Colonic mucosa (tissue), 4 donors: Measurements from ENCODE around the gene RCBTB2. TPM values are rescaled to one million over a fixed set of nuclear protein-coding genes. Genes with fewer than 3 reads are reported as not detected.

Experiments
- DNase-seq: peaks from one replicate; pipeline ENCODE4 v3.0.0-alpha.2; 2020
- H3K27ac ChIP-seq: fragments of 200-600 bp; one replicate; pipeline ENCODE4 v1.8.0; 2021
- H3K27me3 ChIP-seq: fragments of 200-600 bp; one replicate; pipeline ENCODE4 v1.8.0; 2021
- H3K36me3 ChIP-seq: fragments of 200-600 bp; one replicate; pipeline ENCODE4 v1.8.0; 2021
- H3K4me1 ChIP-seq: fragments of 200-600 bp; one replicate; pipeline ENCODE4 v1.8.0; 2021; ENCODE audit warnings: mild to moderate bottlenecking
- H3K4me3 ChIP-seq: fragments of 200-600 bp; one replicate; pipeline ENCODE4 v1.8.0; 2021
- H3K9ac ChIP-seq, 2 donors: one replicate each; pipeline ENCODE4 v1.7.0; 2013; ENCODE audit warnings: control low read depth in 2 of 2, low read depth in 2 of 2, low read length in 2 of 2
- H3K9me3 ChIP-seq: fragments of 200-600 bp; one replicate; pipeline ENCODE4 v1.8.0; 2021
- intact Hi-C: fragments of 100-400 bp; cut with DNase I; formaldehyde crosslinking; loops from one replicate; pipeline ENCODE4 v1.14.1; 2022
- total RNA-seq, 2 donors: library from RNA; stranded (reverse); fragmentation: NEBNext Ultra II Directional in 1 of 2; extraction: Animal tissue kit (Norgen Biotek cat#: 25700) in 1 of 2; gene quantifications; one replicate each; pipeline ENCODE4 v1.2.1, GENCODE V29; 2021
- TF ChIP-seq, protein P1 (sequence below): fragments of 200-600 bp; IDR thresholded peaks from one replicate; pipeline ENCODE4 v1.8.0; 2022; ENCODE audit warnings: antibody characterized with exemption, mild to moderate bottlenecking
- donor health status: healthy.
- donor health status: DM: no; HTN: no; CAD: no.
- donor health status: DM: no; HTN: no; CAD: no.

RCBTB2 gene
- total RNA-seq, 2 donors from 2014 or later, result 3.3 to 5.5 TPM

DNA sequence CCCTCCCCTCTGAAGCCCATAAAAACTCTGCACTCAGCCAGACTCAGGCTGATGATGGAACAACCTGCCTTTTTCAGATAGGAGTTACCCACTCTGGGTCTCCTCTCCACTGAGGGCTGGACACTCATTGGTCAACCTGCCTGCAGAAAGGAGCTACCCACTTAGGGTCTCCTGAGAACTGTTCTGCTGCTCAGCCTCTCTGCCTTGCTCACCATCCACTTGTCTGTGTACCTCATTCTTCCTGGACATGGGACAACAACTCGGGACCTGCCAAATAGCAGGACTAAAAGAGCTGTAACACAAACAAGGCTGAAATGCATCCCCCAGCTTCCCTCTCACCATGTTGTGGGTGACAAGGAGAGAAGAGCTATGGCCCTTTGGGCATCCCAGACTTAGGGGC, 18.4 kb upstream of the RCBTB2 start:
- DNase-seq, result no peak
- Histone ChIP-seq H3K9ac (no peak overlapping the region), H3K4me1 (no peaks in the 10 kb centered on the region), H3K36me3 (no peaks in the 10 kb centered on the region), H3K27me3 (no peaks in the 10 kb centered on the region), H3K27ac (no peak overlapping the region), H3K4me3 (no peak overlapping the region), H3K9me3 (no peaks in the 10 kb centered on the region)
- TF ChIP-seq, protein P1, sequence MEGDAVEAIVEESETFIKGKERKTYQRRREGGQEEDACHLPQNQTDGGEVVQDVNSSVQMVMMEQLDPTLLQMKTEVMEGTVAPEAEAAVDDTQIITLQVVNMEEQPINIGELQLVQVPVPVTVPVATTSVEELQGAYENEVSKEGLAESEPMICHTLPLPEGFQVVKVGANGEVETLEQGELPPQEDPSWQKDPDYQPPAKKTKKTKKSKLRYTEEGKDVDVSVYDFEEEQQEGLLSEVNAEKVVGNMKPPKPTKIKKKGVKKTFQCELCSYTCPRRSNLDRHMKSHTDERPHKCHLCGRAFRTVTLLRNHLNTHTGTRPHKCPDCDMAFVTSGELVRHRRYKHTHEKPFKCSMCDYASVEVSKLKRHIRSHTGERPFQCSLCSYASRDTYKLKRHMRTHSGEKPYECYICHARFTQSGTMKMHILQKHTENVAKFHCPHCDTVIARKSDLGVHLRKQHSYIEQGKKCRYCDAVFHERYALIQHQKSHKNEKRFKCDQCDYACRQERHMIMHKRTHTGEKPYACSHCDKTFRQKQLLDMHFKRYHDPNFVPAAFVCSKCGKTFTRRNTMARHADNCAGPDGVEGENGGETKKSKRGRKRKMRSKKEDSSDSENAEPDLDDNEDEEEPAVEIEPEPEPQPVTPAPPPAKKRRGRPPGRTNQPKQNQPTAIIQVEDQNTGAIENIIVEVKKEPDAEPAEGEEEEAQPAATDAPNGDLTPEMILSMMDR, result no peak
- intact Hi-C loops, result no loop called here

DNA sequence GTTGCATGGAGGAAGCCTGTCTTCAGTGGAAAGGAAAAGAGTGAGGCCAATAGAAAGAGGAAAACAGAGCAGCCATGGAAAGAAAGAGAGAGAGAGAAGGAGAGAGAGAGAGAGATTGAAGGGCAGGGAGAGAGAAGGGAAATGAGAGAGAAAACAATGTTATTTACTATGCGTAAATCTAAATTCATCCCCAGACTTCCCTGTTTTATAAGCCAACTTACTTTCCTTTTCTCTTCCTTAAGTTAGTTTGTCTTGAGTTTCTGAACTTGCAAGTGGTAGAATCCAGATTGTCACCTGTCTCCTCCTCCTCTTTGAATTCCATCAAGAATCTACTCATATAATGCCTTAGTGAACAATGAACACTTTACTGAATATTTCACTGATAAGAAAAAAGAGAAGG, 16.8 kb upstream of the RCBTB2 start:
- H3K9me3 ChIP-seq, result no peaks in the 10 kb centered on the region
- no peak overlapping the region for H3K27ac ChIP-seq
- DNase-seq, result no peak
- TF ChIP-seq, protein P1, result no peak
- no peaks in the 10 kb centered on the region for H3K4me1 ChIP-seq
- H3K36me3 ChIP-seq, result no peaks in the 10 kb centered on the region
- no peaks in the 10 kb centered on the region for H3K27me3 ChIP-seq
- no peak overlapping the region for H3K9ac ChIP-seq
- intact Hi-C loops, result no loop called here
- no peak overlapping the region for H3K4me3 ChIP-seq

DNA sequence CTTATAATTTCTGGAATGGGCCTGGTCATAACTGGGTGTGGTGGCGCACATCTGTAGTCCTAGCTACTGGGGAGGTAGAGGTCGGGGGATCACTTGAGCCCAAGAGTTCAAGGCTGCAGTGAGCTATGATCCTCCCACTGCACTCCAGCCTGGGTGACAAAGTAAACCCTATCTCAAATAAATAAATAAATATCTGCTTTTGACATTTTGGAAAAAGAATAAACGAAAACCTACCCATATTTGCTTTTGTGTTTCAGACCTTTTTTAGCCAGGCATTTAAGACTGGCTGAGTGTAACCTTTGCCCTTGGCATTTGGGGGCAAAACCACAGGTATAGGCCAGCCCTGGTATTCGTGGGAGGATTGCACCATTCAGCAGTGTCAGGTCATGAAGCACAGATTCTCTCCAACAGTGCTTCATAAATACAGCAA, 14.8 kb upstream of the RCBTB2 start:
- Histone ChIP-seq H3K4me3 (no peak overlapping the region), H3K4me1 (peaks cover under 1% of the 10 kb centered on the region), H3K36me3 (no peaks in the 10 kb centered on the region), H3K27me3 (no peaks in the 10 kb centered on the region), H3K9ac (no peak overlapping the region), H3K9me3 (no peaks in the 10 kb centered on the region), H3K27ac (no peak overlapping the region)
- intact Hi-C loops, result no loop called here
- TF ChIP-seq, protein P1, result no peak
- no peak for DNase-seq

DNA sequence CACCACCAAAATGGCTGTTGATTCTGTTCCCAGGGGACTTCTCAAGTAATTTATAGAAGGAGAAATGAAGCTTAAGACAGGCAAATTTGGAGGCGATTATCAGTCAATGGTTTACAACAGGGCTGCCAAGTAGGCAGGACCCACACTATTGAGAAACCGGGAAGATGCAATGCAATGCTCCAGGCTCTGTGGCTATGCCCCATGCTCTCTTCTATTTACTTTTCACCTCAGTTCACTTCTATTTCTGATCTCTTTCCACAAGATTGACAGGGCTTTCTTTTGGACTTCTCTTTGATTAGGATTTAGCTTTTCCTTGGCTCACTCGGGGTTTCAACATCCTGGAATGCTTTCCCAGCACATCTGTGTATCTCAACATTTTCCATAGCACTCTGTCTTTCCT, 12.7 kb upstream of the RCBTB2 start:
- H3K27ac ChIP-seq, result no peak overlapping the region
- TF ChIP-seq, protein P1, result no peak
- no peak overlapping the region for H3K4me3 ChIP-seq
- H3K36me3 ChIP-seq, result no peaks in the 10 kb centered on the region
- intact Hi-C loops, result no loop called here
- no peaks in the 10 kb centered on the region for H3K9me3 ChIP-seq
- H3K4me1 ChIP-seq, result peaks cover 2% of the 10 kb centered on the region
- no peak overlapping the region for H3K9ac ChIP-seq
- DNase-seq, result no peak
- H3K27me3 ChIP-seq, result no peaks in the 10 kb centered on the region

DNA sequence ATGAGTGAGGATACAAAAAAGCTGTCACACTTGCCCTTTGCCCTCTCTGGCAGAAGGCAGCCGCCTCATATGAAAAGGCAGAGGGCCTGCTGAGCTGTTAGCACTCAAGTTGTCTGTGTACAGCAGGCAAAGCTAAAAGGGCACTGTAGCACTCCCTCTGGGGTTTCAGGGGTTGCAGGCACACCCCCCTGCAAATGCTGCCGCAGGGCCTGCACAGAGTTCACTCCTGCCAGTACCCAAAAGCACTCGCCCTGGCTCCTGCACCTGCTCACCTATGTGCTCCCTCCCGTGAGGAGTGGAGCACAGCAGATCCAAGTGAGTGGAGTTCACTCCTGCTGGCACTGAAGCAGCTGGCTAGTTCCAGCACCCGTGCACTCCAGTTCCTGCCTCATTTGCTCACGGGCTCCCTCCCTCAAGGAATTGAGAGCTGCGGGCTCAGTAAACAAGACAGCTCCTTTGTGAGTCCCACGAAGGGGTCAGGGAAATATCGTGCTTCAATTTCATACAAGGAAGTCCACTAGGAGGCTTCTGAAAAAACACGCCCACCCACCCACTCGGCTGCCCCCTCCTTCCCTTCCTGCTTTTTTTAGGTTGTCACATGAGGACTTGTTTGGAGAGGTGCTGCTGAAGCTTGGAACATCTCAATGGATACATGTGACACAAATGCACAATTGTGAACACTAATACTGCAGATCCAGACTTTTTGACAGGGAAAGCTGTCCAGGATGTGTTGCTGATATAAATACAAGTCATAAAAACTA, 9.9 kb upstream of the RCBTB2 start:
- DNase-seq, result peak; percentile 45
- no peaks in the 10 kb centered on the region for H3K9me3 ChIP-seq
- H3K27ac ChIP-seq, result peak overlapping the region; percentile 35
- H3K36me3 ChIP-seq, result no peaks in the 10 kb centered on the region
- intact Hi-C loops, result no loop called here
- TF ChIP-seq, protein P1, result no peak
- H3K4me1 ChIP-seq, result peaks cover 2% of the 10 kb centered on the region
- no peak overlapping the region for H3K9ac ChIP-seq
- H3K27me3 ChIP-seq, result no peaks in the 10 kb centered on the region
- H3K4me3 ChIP-seq, result no peak overlapping the region
